K562 (cell line): Measurements from ENCODE around the gene LIPJ. TPM values are rescaled to one million over a fixed set of nuclear protein-coding genes. Genes with fewer than 3 reads are reported as not detected.

ENCODE experiments used
- ATAC-seq: fragments of 200-7000 bp; cut with Tn5 transposase; 3 replicates; pipeline ENCODE4 v1.9.1; 2020; ENCODE audit warnings: moderate library complexity
- BruUV-seq: library from RNA; stranded (reverse); fragments of 400-500 nt; replicated peaks from 2 replicates; lab custom pipeline; 2021; lab: Mats Ljungman, UMichigan
- CTCF ChIA-PET: fragments of 300-600 bp; formaldehyde crosslinking; extraction: SDS; loops from one replicate; lab custom pipeline; 2021; ENCODE audit warnings: low intra/inter-chr PET ratio; lab: Yijun Ruan, JAX
- POLR2A ChIA-PET: fragments of 300-600, 350-650 bp; sonication (Branson Sonifier 250); formaldehyde crosslinking; extraction: SDS; loops from one replicate; lab custom pipeline; 2021; ENCODE audit warnings: antibody characterized with exemption, inconsistent platforms; lab: Yijun Ruan, JAX
- DNase-seq, 4 experiments: peaks; one replicate each; pipeline versions ENCODE4 v3.0.0 to v3.0.0-alpha.2; 2011 to 2018; ENCODE audit warnings: low spot score in 3 of 4, mixed read lengths in 3 of 4; ENCODE audit errors: extremely low read depth in 1 of 4
- FAIRE-seq: peaks from 2 replicates; lab custom pipeline; 2011; peaks lifted over from hg19 to GRCh38; lab: Jason Lieb, UNC
- H2AFZ ChIP-seq: 2 replicates; pipeline ENCODE4 v1.6.0; 2011; ENCODE audit warnings: low read depth, low read length, control low read depth, inconsistent platforms
- H3K27ac ChIP-seq: fragments of 200-600 bp; 3 replicates; pipeline ENCODE4 v1.8.0; 2011; ENCODE audit warnings: low read depth, mild to moderate bottlenecking, control low read depth, inconsistent platforms, low read length, moderate library complexity, mixed read lengths; ENCODE audit errors: extremely low read depth
- H3K27me3 ChIP-seq, 2 experiments: fragments of 300-600 bp in 1 of 2; 2 replicates in 1 of 2; 3 replicates in 1 of 2; pipeline versions ENCODE4 v1.6.0 to v1.8.0; 2011; ENCODE audit warnings: inconsistent platforms in 2 of 2, low read length in 2 of 2, mild to moderate bottlenecking in 1 of 2, mixed read lengths in 1 of 2, moderate library complexity in 1 of 2; ENCODE audit not compliant: control insufficient read depth in 2 of 2, insufficient read depth in 2 of 2
- H3K36me3 ChIP-seq: fragments of 300-600 bp; 3 replicates; pipeline ENCODE4 v1.8.0; 2011; ENCODE audit warnings: mild to moderate bottlenecking, low read length, inconsistent platforms; ENCODE audit not compliant: control insufficient read depth, insufficient read depth
- H3K4me1 ChIP-seq, 2 experiments: fragments of 200-600 bp in 1 of 2; replicated peaks in 1 of 2; 2 replicates in 1 of 2; 3 replicates in 1 of 2; pipeline versions ENCODE4 v1.5.1 to v1.8.0; 2011; ENCODE audit warnings: inconsistent platforms in 2 of 2, low read length in 2 of 2, mild to moderate bottlenecking in 1 of 2, mixed read lengths in 1 of 2, moderate library complexity in 1 of 2; ENCODE audit not compliant: control insufficient read depth in 2 of 2, insufficient read depth in 2 of 2
- H3K4me2 ChIP-seq: 2 replicates; pipeline ENCODE4 v1.6.1; 2011; ENCODE audit warnings: low read length, control low read depth, inconsistent platforms, mixed read lengths; ENCODE audit not compliant: insufficient read depth
- H3K4me3 ChIP-seq: fragments of 200-600 bp; sonication (generic), shearing (Covaris generic); 2 replicates; pipeline ENCODE4 v1.5.1; 2016; ENCODE audit warnings: control low read depth, inconsistent platforms
- H3K79me2 ChIP-seq: fragments of 200-600 bp; 3 replicates; pipeline ENCODE4 v1.8.0; 2011; ENCODE audit warnings: low read length, inconsistent platforms; ENCODE audit not compliant: control insufficient read depth, insufficient read depth
- H3K9ac ChIP-seq, 2 experiments: 2 replicates each; pipeline versions ENCODE4 v1.6.0 to v1.6.1; 2011; ENCODE audit warnings: low read depth in 2 of 2, low read length in 2 of 2, control low read depth in 1 of 2, inconsistent platforms in 1 of 2, mild to moderate bottlenecking in 1 of 2, mixed read lengths in 1 of 2; ENCODE audit not compliant: insufficient read depth in 1 of 2
- H3K9me1 ChIP-seq: one replicate; pipeline ENCODE4 v1.6.0; 2011; ENCODE audit warnings: inconsistent platforms, mild to moderate bottlenecking, low read length, moderate library complexity; ENCODE audit not compliant: control insufficient read depth, insufficient read depth
- H3K9me3 ChIP-seq: replicated peaks from 2 replicates; pipeline ENCODE4 v1.5.1; 2011; ENCODE audit warnings: low read depth, low read length, inconsistent platforms; ENCODE audit not compliant: control insufficient read depth, insufficient read depth
- H4K20me1 ChIP-seq: replicated peaks from 2 replicates; pipeline ENCODE4 v1.6.1; 2011; ENCODE audit warnings: low read length, inconsistent platforms, mixed read lengths; ENCODE audit not compliant: control insufficient read depth, insufficient read depth
- ESRRA ChIP-seq: fragments of 450-650 bp; IDR thresholded peaks from 2 replicates; pipeline ENCODE4 v1.6.1; 2014; ENCODE audit warnings: low read depth, mild to moderate bottlenecking, moderate library complexity, borderline replicate concordance
- OTX1 ChIP-seq: fragments of 450-650 bp; formaldehyde crosslinking; IDR thresholded peaks from 2 replicates; pipeline ENCODE4 v1.4.0; 2022; ENCODE audit warnings: mild to moderate bottlenecking
- PHB ChIP-seq: fragments of 250-450 bp; sonication (Bioruptor Pico); IDR thresholded peaks from 2 replicates; pipeline ENCODE4 v1.5.0; 2021
- RBM25 ChIP-seq: fragments of 200-400 bp; formaldehyde crosslinking; IDR thresholded peaks from 2 replicates; pipeline ENCODE4 v1.6.1; 2018; ENCODE audit warnings: low read length, low read depth, moderate library complexity; ENCODE audit not compliant: severe bottlenecking
- RHOXF2B ChIP-seq: fragments of 250-450 bp; sonication (Bioruptor Pico); conservative IDR thresholded peaks from 2 replicates; pipeline ENCODE4 v1.5.1; 2021
- SREBF1 ChIP-seq: fragments of 150-350 bp; IDR thresholded peaks from 2 replicates; pipeline ENCODE4 v1.6.1; 2014; ENCODE audit warnings: antibody characterized with exemption, low read depth, low read length, borderline replicate concordance
- THAP12 ChIP-seq: fragments of 250-450 bp; sonication (Bioruptor Pico); IDR thresholded peaks from 2 replicates; pipeline ENCODE4 v1.9.0; 2021; ENCODE audit warnings: mild to moderate bottlenecking, inconsistent platforms
- ZNF184 ChIP-seq: sonication (generic); formaldehyde crosslinking; IDR thresholded peaks from 2 replicates; pipeline ENCODE4 v1.5.0; 2020; ENCODE audit warnings: missing genetic modification reagents
- ZNF507 ChIP-seq: conservative IDR thresholded peaks from 2 replicates; pipeline ENCODE4 v1.6.1; 2017; ENCODE audit warnings: missing genetic modification characterization, missing compliant biosample characterization
- ZNF586 ChIP-seq: fragments of 450-650 bp; formaldehyde crosslinking; conservative IDR thresholded peaks from 2 replicates; pipeline ENCODE4 v1.4.0; 2020; ENCODE audit warnings: mild to moderate bottlenecking, moderate library complexity
- WGBS: fragments of 100-300 bp; shearing (Covaris generic); methylation state at CpG from one replicate; pipeline ENCODE4 v1.1.6; 2016; ENCODE audit warnings: low coverage, mixed read lengths; ENCODE audit not compliant: insufficient coverage; ENCODE audit errors: missing lambda C conversion rate; 5-methylcytosine and 5-hydroxymethylcytosine counted together
- in situ Hi-C: fragments of 300-500 bp; cut with MboI; formaldehyde crosslinking; loops from 4 replicates; pipeline ENCODE4 v1.15.0; 2018; ENCODE audit warnings: inconsistent platforms, mixed read lengths
- intact Hi-C: fragments of 100-400 bp; cut with micrococcal nuclease; formaldehyde crosslinking; loops from 2 replicates; pipeline ENCODE4 v1.14.2; 2022
- polyA plus RNA-seq, 8 experiments: library from polyadenylated mRNA; depleted of rRNA in 4 of 8; stranded (reverse) in 5 of 8; unstranded in 3 of 8; fragments of >200 nt; fragmentation: Nextera tagmentation in 2 of 8; fragmentation: Illumina TruSeq in 1 of 8; extraction: Ambion mirVana in 2 of 8; extraction: Trizol in 1 of 8; gene quantifications; 2 replicates each; pipeline versions ENCODE4 v1.2.1 to v1.2.3, GENCODE V29; 2011 to 2014; ENCODE audit warnings: inconsistent platforms in 1 of 8, missing spikeins in 1 of 8
- total RNA-seq, 7 experiments: library from RNA; depleted of rRNA in 6 of 7; stranded (reverse); fragments of >200 nt in 6 of 7; fragmentation: Illumina TruSeq in 2 of 7; extraction: Trizol in 2 of 7; gene quantifications; 2 replicates each; pipeline versions ENCODE4 v1.2.1 to v1.2.3, GENCODE V29; 2011 to 2021; ENCODE audit warnings: low replicate concordance in 1 of 7
- TF ChIP-seq, protein P1 (sequence below): sonication (generic); formaldehyde crosslinking; IDR thresholded peaks from 2 replicates; pipeline ENCODE4 v1.8.0; 2022; ENCODE audit warnings: mild to moderate bottlenecking, low read depth, missing genetic modification reagents
- TF ChIP-seq, protein P2 (sequence below): fragments of 250-450 bp; sonication (Bioruptor Pico); IDR thresholded peaks from 2 replicates; pipeline ENCODE4 v1.8.0; 2021; ENCODE audit warnings: mild to moderate bottlenecking, moderate library complexity

The LIPJ gene
- total and polyA plus RNA-seq, 9 of the 15 experiments (the other 6 are each of a cell fraction or from before 2014, with no cell fraction given): not detected

DNA sequence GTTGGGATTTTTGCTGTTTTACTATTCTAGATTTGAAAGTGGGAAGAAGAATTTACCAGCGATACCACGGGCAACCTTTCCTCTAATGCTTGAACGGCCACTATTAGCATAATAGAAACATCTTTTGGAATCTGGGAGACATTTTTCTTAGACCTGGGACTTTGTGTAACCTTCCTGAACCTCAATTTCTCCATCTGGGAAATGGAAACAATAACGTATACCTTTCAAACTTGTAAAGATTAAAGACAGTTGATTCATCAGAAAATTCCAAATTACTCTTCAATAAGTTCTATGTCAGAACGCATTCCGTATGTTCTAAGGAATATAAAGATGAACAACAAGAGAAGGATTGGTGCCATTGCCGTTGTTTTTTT, 3.0 kb upstream of the LIPJ start:
- Histone ChIP-seq H3K79me2 (no peaks in the 10 kb centered on the region), H3K4me1 (peaks cover 0 to 7% of the 10 kb centered on the region in 2 experiments; a peak in 2 of 5 replicates), H3K9ac (no peak overlapping the region), H3K4me2 (peak overlapping the region; percentile 68; the same call in 1 of the 2 replicates), H3K36me3 (no peaks in the 10 kb centered on the region), H3K27me3 (no peaks in the 10 kb centered on the region), H3K27ac (no peak overlapping the region), H3K9me3 (no peaks in the 10 kb centered on the region), H3K9me1 (no peaks in the 10 kb centered on the region), H3K4me3 (peak overlapping the region; percentile 31; the same call in 1 of the 2 replicates), H4K20me1 (no peaks in the 10 kb centered on the region), H2AFZ (0 out of 2 replicates have a peak overlapping the region, but pooled peaks have one; percentile 38)
- DNase-seq: no peak
- CTCF ChIA-PET: no interaction called here
- TF ChIP-seq RBM25 (peak; percentile 40), ZNF507 (tag) (no peak), ESRRA (peak; percentile 92)
- in situ Hi-C loops: no loop called here
- ATAC-seq: no peak
- intact Hi-C loops: no loop called here
- no TSS peak for BruUV-seq
- WGBS: 5% methylated on average over 7 of the region's 7 CpGs
- no peak for FAIRE-seq
- POLR2A ChIA-PET: no interaction called here

DNA sequence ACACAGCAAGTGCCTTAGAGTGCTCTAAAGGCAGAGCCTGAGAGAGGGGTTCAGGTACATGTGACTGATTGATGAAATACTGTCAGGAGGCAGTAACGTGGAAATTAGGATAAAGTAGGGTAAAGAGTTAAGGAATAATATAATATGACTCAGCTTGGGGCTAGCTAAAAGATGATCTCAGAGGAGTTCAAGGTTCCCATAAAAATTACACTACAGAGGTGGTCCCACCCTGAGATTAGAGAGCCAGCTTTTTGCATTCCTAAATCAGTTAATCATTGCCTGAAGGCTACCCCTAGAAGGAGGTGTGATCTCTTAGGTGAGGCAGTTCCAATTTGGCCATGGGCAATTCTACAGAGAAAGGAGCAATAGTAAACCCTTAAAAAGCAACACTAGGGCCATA, 5.8 kb downstream of the LIPJ start:
- DNase-seq (no peak), ATAC-seq (no peak), FAIRE-seq (no peak)
- no peaks in the 10 kb centered on the region for H3K4me1 ChIP-seq
- H3K9ac ChIP-seq: no peak overlapping the region
- no peak overlapping the region for H3K4me2 ChIP-seq
- no peak overlapping the region for H3K27ac ChIP-seq
- H3K36me3 ChIP-seq: no peaks in the 10 kb centered on the region
- H4K20me1 ChIP-seq: no peaks in the 10 kb centered on the region
- no peak overlapping the region for H3K4me3 ChIP-seq
- BruUV-seq: no TSS peak
- no peak overlapping the region for H2AFZ ChIP-seq
- intact Hi-C loops (no loop called here), in situ Hi-C loops (no loop called here)
- WGBS: 0% methylated on average over 1 of the region's 1 CpG
- H3K9me3 ChIP-seq: no peaks in the 10 kb centered on the region
- no peaks in the 10 kb centered on the region for H3K79me2 ChIP-seq
- ChIA-PET CTCF (no interaction called here), POLR2A (no interaction called here)
- no peaks in the 10 kb centered on the region for H3K27me3 ChIP-seq
- no peaks in the 10 kb centered on the region for H3K9me1 ChIP-seq
- TF ChIP-seq SREBF1 (no peak), RHOXF2B (no peak), ZNF586 (no peak), ZNF184 (CRISPR knock-in tag) (no peak), OTX1 (CRISPR knock-in tag) (no peak), PHB (CRISPR knock-in tag) (no peak), THAP12 (no peak)
- TF ChIP-seq, protein P1, sequence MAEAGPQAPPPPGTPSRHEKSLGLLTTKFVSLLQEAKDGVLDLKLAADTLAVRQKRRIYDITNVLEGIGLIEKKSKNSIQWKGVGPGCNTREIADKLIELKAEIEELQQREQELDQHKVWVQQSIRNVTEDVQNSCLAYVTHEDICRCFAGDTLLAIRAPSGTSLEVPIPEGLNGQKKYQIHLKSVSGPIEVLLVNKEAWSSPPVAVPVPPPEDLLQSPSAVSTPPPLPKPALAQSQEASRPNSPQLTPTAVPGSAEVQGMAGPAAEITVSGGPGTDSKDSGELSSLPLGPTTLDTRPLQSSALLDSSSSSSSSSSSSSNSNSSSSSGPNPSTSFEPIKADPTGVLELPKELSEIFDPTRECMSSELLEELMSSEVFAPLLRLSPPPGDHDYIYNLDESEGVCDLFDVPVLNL: no peak
- TF ChIP-seq, protein P2, sequence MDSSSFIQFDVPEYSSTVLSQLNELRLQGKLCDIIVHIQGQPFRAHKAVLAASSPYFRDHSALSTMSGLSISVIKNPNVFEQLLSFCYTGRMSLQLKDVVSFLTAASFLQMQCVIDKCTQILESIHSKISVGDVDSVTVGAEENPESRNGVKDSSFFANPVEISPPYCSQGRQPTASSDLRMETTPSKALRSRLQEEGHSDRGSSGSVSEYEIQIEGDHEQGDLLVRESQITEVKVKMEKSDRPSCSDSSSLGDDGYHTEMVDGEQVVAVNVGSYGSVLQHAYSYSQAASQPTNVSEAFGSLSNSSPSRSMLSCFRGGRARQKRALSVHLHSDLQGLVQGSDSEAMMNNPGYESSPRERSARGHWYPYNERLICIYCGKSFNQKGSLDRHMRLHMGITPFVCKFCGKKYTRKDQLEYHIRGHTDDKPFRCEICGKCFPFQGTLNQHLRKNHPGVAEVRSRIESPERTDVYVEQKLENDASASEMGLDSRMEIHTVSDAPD (CRISPR knock-in tag): no peak
